ENCODE results near the gene SNTG2.
A peak's percentile ranks its signal among the peaks of the same experiment; 100 is the strongest.

Gene SNTG2

DNA sequence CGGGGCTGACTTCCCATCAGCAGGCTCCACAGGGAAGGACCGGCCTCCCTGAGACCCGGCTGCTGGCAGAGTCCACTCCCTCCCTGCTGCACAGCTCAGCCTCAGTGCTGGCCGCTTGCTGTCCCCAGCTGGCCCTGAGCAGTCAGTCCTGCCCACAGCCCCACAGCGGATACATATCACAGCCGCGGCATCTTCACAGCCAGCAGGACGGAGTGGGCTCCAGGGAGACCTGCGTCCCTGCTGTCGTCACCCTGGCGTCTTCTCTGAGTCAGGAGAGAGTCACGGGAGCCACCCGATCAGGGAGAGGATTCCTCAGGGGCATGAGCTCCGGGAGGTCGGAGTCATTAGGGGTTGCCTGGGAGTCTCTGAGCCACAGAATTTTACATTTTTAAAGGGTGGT is 13.1 kb upstream of the SNTG2 start:
- no peaks in the 10 kb centered on the region for H3K9me3 ChIP-seq (replicated peaks in 1 of 2; ENCODE audit: control insufficient read depth in 2 of 2, insufficient read depth in 1 of 2, low read depth in 1 of 2, low read length in 2 of 2)
- H3K4me3 ChIP-seq (ENCODE audit: low read length in 2 of 2): no peak overlapping the region
- H3K23ac ChIP-seq (ENCODE audit: low read depth, low read length, poor library complexity): peak overlapping the region; percentile 95
- no peak overlapping the region for H3K27ac ChIP-seq (replicated peaks; ENCODE audit: low read length)
- H2BK12ac ChIP-seq (ENCODE audit: low read length): peak overlapping the region; percentile 75
- H2BK120ac ChIP-seq (ENCODE audit: low read depth, low read length): no peak overlapping the region
- no peak overlapping the region for H4K8ac ChIP-seq (ENCODE audit: low read depth, low read length)
- H4K91ac ChIP-seq (ENCODE audit: low read depth, low read length, poor library complexity): no peak overlapping the region
- no peak overlapping the region for H3K4me2 ChIP-seq (ENCODE audit: insufficient read depth, low read length, poor library complexity, severe bottlenecking)
- no peaks in the 10 kb centered on the region for H3K36me3 ChIP-seq (replicated peaks in 1 of 2; ENCODE audit: control insufficient read depth in 2 of 2, insufficient read depth in 2 of 2, low read length in 2 of 2)
- H3K4me1 ChIP-seq (ENCODE audit: control insufficient read depth in 2 of 2, insufficient read depth in 1 of 2, low read depth in 1 of 2, low read length in 2 of 2): peaks cover 0 to 6% of the 10 kb centered on the region in 2 donors
- no CpG with 5 or more reads among the region's 15 CpGs for WGBS, 2 donors (ENCODE audit: extremely low coverage in 2 of 2, insufficient read length in 2 of 2, insufficient replicate concordance in 1 of 2)
- H2BK5ac ChIP-seq (ENCODE audit: low read length): no peak overlapping the region
- H3K79me1 ChIP-seq (ENCODE audit: low read depth, low read length): no peaks in the 10 kb centered on the region
- no peaks in the 10 kb centered on the region for H3K27me3 ChIP-seq (ENCODE audit: control insufficient read depth in 3 of 3, insufficient read depth in 3 of 3, low read depth in 1 of 3, low read length in 3 of 3)
- H2AFZ ChIP-seq (ENCODE audit: low read length): no peak overlapping the region
- no peak for DNase-seq (ENCODE audit: low spot score)
- H3K14ac ChIP-seq (ENCODE audit: low read length): peak overlapping the region; percentile 90
- H3K9ac ChIP-seq (ENCODE audit: low read depth, low read length, poor library complexity): no peak overlapping the region
- H3K4ac ChIP-seq (ENCODE audit: low read length): peak overlapping the region; percentile 4
- H3K18ac ChIP-seq (ENCODE audit: low read length): peak overlapping the region; percentile 38
- peak overlapping the region; percentile 5 for H2AK5ac ChIP-seq (ENCODE audit: low read depth, low read length)
- no peak overlapping the region for H2BK15ac ChIP-seq (ENCODE audit: low read length)

DNA sequence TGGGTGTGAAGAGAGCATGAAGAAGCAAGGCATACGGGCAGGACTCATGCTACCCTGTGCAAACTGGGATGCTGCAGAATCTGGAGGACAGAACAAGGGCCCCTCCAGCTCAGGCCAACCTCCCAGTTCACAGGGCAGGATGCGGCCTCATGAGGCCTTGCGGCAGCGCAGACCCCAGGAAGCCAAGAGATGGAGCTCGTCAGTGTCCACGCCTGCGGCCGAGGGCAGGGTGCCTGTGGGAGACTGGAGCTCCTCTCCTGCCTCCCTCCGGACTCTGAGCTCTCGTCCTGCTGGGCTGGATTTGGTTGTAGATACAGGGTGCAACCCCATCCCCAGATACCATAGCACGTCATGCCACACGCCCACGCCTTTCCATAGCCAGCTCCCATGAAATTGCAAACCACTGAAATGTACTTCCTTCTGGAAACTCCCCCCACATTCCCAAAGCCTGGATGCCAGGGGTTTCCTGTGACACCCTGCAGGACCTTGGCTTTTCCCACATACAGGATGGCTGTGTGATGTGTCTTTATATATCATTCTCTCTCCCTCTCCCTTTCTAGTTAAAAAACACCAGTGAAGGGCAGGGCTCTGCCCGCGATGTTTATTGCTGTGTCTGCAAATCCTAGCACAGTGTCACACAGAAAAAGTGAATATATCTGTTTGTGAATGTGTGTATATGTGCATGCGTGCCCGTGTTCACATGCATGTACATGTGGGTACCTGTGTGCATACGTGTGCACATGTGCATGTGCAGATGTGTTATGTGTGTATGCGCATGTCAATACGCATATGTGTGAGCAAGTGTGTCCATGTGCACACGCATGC is 12.3 kb upstream of the SNTG2 start:
- H3K9me3 ChIP-seq (replicated peaks in 1 of 2; ENCODE audit: control insufficient read depth in 2 of 2, insufficient read depth in 1 of 2, low read depth in 1 of 2, low read length in 2 of 2): no peaks in the 10 kb centered on the region

DNA sequence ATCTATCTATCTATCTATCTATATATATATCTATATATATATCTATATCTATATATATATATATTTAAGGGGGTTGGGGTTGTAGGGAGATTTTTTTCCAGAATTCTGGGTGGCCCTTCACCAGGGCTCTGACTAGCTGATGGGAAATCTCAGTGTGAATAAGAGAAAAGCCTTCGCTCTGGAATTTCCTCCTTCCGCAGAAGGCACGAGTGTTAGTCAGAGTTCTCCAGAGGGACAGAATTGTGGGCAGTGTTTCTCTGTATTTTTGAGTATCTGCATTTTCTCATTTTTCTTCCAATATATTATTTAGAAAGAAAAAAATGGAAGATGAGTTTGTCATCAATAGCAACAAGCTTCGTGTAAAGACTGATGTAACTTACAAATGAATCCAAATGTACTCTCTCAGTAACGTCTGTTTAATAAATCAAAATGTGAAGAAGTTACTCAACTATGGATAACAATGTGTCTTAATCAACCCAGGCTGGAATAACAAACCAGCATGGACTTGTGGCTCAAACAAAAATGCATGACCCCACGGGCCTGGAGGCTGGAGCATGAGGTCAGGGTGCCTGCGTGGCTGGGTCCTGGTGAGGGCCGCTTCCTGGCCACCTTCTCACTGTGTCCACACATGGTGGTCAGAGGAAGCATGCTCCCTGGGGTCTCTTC is 10.6 kb upstream of the SNTG2 start:
- H2BK5ac ChIP-seq (ENCODE audit: low read length): no peak overlapping the region
- WGBS, 2 donors (ENCODE audit: extremely low coverage in 2 of 2, insufficient read length in 2 of 2, insufficient replicate concordance in 1 of 2): no CpG with 5 or more reads among the region's 8 CpGs
- H3K27me3 ChIP-seq (ENCODE audit: control insufficient read depth in 3 of 3, insufficient read depth in 3 of 3, low read depth in 1 of 3, low read length in 3 of 3): no peaks in the 10 kb centered on the region
- no peak overlapping the region for H2AFZ ChIP-seq (ENCODE audit: low read length)
- no peak overlapping the region for H4K8ac ChIP-seq (ENCODE audit: low read depth, low read length)
- H3K4me2 ChIP-seq (ENCODE audit: insufficient read depth, low read length, poor library complexity, severe bottlenecking): no peak overlapping the region
- H2BK15ac ChIP-seq (ENCODE audit: low read length): no peak overlapping the region
- DNase-seq (ENCODE audit: low spot score): no peak
- no peak overlapping the region for H3K4ac ChIP-seq (ENCODE audit: low read length)
- no peaks in the 10 kb centered on the region for H3K36me3 ChIP-seq (replicated peaks in 1 of 2; ENCODE audit: control insufficient read depth in 2 of 2, insufficient read depth in 2 of 2, low read length in 2 of 2)
- peaks cover 0 to 2% of the 10 kb centered on the region in 2 donors for H3K9me3 ChIP-seq (replicated peaks in 1 of 2; ENCODE audit: control insufficient read depth in 2 of 2, insufficient read depth in 1 of 2, low read depth in 1 of 2, low read length in 2 of 2)
- no peak overlapping the region for H2BK12ac ChIP-seq (ENCODE audit: low read length)
- H3K4me1 ChIP-seq (ENCODE audit: control insufficient read depth in 2 of 2, insufficient read depth in 1 of 2, low read depth in 1 of 2, low read length in 2 of 2): peaks cover 0 to 2% of the 10 kb centered on the region in 2 donors
- H3K9ac ChIP-seq (ENCODE audit: low read depth, low read length, poor library complexity): no peak overlapping the region
- H3K14ac ChIP-seq (ENCODE audit: low read length): no peak overlapping the region
- H3K79me1 ChIP-seq (ENCODE audit: low read depth, low read length): no peaks in the 10 kb centered on the region
- no peak overlapping the region for H2AK5ac ChIP-seq (ENCODE audit: low read depth, low read length)
- H4K91ac ChIP-seq (ENCODE audit: low read depth, low read length, poor library complexity): no peak overlapping the region
- no peak overlapping the region for H3K18ac ChIP-seq (ENCODE audit: low read length)
- H3K23ac ChIP-seq (ENCODE audit: low read depth, low read length, poor library complexity): no peak overlapping the region
- no peak overlapping the region for H3K27ac ChIP-seq (replicated peaks; ENCODE audit: low read length)
- no peak overlapping the region for H2BK120ac ChIP-seq (ENCODE audit: low read depth, low read length)
- H3K4me3 ChIP-seq (ENCODE audit: low read length in 2 of 2): no peak overlapping the region

More for the DNA sequence above, 12.3 kb upstream of the SNTG2 start:
- no peak for DNase-seq (ENCODE audit: low spot score)
- Histone ChIP-seq H2BK15ac (ENCODE audit: low read length) (no peak overlapping the region), H3K27me3 (ENCODE audit: control insufficient read depth in 3 of 3, insufficient read depth in 3 of 3, low read depth in 1 of 3, low read length in 3 of 3) (no peaks in the 10 kb centered on the region), H3K79me1 (ENCODE audit: low read depth, low read length) (no peaks in the 10 kb centered on the region), H3K4me2 (ENCODE audit: insufficient read depth, low read length, poor library complexity, severe bottlenecking) (no peak overlapping the region), H3K23ac (ENCODE audit: low read depth, low read length, poor library complexity) (no peak overlapping the region), H3K4me3 (ENCODE audit: low read length in 2 of 2) (peak overlapping the region in 1 of 2 donors; percentile 59), H4K91ac (ENCODE audit: low read depth, low read length, poor library complexity) (no peak overlapping the region), H3K27ac (replicated peaks; ENCODE audit: low read length) (no peak overlapping the region), H3K14ac (ENCODE audit: low read length) (no peak overlapping the region), H2BK12ac (ENCODE audit: low read length) (no peak overlapping the region), H2BK120ac (ENCODE audit: low read depth, low read length) (no peak overlapping the region), H2BK5ac (ENCODE audit: low read length) (no peak overlapping the region), H3K4me1 (ENCODE audit: control insufficient read depth in 2 of 2, insufficient read depth in 1 of 2, low read depth in 1 of 2, low read length in 2 of 2) (peaks cover 0 to 2% of the 10 kb centered on the region in 2 donors), H3K36me3 (replicated peaks in 1 of 2; ENCODE audit: control insufficient read depth in 2 of 2, insufficient read depth in 2 of 2, low read length in 2 of 2) (no peaks in the 10 kb centered on the region), H3K9ac (ENCODE audit: low read depth, low read length, poor library complexity) (no peak overlapping the region), H2AFZ (ENCODE audit: low read length) (no peak overlapping the region), H4K8ac (ENCODE audit: low read depth, low read length) (no peak overlapping the region), H2AK5ac (ENCODE audit: low read depth, low read length) (peak overlapping the region; percentile 15), H3K4ac (ENCODE audit: low read length) (no peak overlapping the region), H3K18ac (ENCODE audit: low read length) (peak overlapping the region; percentile 55)
- WGBS, 2 donors (ENCODE audit: extremely low coverage in 2 of 2, insufficient read length in 2 of 2, insufficient replicate concordance in 1 of 2): no CpG with 5 or more reads among the region's 21 CpGs

DNA sequence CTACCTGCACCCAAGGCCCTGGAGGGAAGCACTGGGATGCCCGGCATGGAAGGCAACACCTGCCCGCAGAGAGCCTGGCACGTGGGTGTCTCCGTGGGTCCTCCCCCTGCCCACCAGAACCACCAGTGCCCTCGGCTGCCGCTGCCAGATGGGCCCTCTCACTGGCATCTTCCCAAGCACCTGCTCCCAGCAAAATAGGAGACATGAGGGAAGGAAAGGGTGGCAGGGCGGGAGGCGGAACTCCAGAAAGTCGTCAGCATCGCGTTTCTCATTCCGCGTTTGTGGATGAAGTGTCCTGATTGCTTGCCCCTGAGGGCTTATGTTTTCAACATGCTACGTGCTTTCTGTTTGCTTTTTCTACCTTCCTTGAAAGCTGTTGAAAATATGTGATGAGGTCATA is 8.8 kb upstream of the SNTG2 start:
- H2BK15ac ChIP-seq (ENCODE audit: low read length): no peak overlapping the region
- no peak overlapping the region for H3K18ac ChIP-seq (ENCODE audit: low read length)
- H2AFZ ChIP-seq (ENCODE audit: low read length): no peak overlapping the region
- H3K4me2 ChIP-seq (ENCODE audit: insufficient read depth, low read length, poor library complexity, severe bottlenecking): no peak overlapping the region
- no CpG with 5 or more reads among the region's 14 CpGs for WGBS, 2 donors (ENCODE audit: extremely low coverage in 2 of 2, insufficient read length in 2 of 2, insufficient replicate concordance in 1 of 2)
- H2BK5ac ChIP-seq (ENCODE audit: low read length): no peak overlapping the region
- no peak overlapping the region for H2BK120ac ChIP-seq (ENCODE audit: low read depth, low read length)
- H3K9me3 ChIP-seq (replicated peaks in 1 of 2; ENCODE audit: control insufficient read depth in 2 of 2, insufficient read depth in 1 of 2, low read depth in 1 of 2, low read length in 2 of 2): peaks cover 0 to 2% of the 10 kb centered on the region in 2 donors
- H3K4me3 ChIP-seq (ENCODE audit: low read length in 2 of 2): no peak overlapping the region
- no peak for DNase-seq (ENCODE audit: low spot score)
- H3K36me3 ChIP-seq (replicated peaks in 1 of 2; ENCODE audit: control insufficient read depth in 2 of 2, insufficient read depth in 2 of 2, low read length in 2 of 2): no peaks in the 10 kb centered on the region
- H3K4ac ChIP-seq (ENCODE audit: low read length): no peak overlapping the region
- no peak overlapping the region for H2BK12ac ChIP-seq (ENCODE audit: low read length)
- H4K8ac ChIP-seq (ENCODE audit: low read depth, low read length): no peak overlapping the region
- no peaks in the 10 kb centered on the region for H3K79me1 ChIP-seq (ENCODE audit: low read depth, low read length)
- H3K9ac ChIP-seq (ENCODE audit: low read depth, low read length, poor library complexity): no peak overlapping the region
- H3K27ac ChIP-seq (replicated peaks; ENCODE audit: low read length): no peak overlapping the region
- no peak overlapping the region for H2AK5ac ChIP-seq (ENCODE audit: low read depth, low read length)
- H3K23ac ChIP-seq (ENCODE audit: low read depth, low read length, poor library complexity): no peak overlapping the region
- H4K91ac ChIP-seq (ENCODE audit: low read depth, low read length, poor library complexity): no peak overlapping the region
- H3K27me3 ChIP-seq (ENCODE audit: control insufficient read depth in 3 of 3, insufficient read depth in 3 of 3, low read depth in 1 of 3, low read length in 3 of 3): peaks cover 0 to 2% (median 2%) of the 10 kb centered on the region in 3 experiments
- H3K14ac ChIP-seq (ENCODE audit: low read length): no peak overlapping the region
- peaks cover 0 to 2% of the 10 kb centered on the region in 2 donors for H3K4me1 ChIP-seq (ENCODE audit: control insufficient read depth in 2 of 2, insufficient read depth in 1 of 2, low read depth in 1 of 2, low read length in 2 of 2)
